ENCODE data around the gene NPM3.

NPM3 gene

GRCh38 chr10:101768791-101769170 lies 14.5 kb downstream of the NPM3 start:
- DNase-seq (ENCODE audit: low read depth in 1 of 2, low spot score in 1 of 2), result no peak
- in situ Hi-C loops (cut with HindIII; ENCODE audit: low pct_unique_long_range_greater_than_20kb, low sequenced_read_pairs), result no loop called here
- no peak for TF ChIP-seq JUND (IDR thresholded peaks at IDR 0.05; ENCODE audit: low read depth)

DNA sequence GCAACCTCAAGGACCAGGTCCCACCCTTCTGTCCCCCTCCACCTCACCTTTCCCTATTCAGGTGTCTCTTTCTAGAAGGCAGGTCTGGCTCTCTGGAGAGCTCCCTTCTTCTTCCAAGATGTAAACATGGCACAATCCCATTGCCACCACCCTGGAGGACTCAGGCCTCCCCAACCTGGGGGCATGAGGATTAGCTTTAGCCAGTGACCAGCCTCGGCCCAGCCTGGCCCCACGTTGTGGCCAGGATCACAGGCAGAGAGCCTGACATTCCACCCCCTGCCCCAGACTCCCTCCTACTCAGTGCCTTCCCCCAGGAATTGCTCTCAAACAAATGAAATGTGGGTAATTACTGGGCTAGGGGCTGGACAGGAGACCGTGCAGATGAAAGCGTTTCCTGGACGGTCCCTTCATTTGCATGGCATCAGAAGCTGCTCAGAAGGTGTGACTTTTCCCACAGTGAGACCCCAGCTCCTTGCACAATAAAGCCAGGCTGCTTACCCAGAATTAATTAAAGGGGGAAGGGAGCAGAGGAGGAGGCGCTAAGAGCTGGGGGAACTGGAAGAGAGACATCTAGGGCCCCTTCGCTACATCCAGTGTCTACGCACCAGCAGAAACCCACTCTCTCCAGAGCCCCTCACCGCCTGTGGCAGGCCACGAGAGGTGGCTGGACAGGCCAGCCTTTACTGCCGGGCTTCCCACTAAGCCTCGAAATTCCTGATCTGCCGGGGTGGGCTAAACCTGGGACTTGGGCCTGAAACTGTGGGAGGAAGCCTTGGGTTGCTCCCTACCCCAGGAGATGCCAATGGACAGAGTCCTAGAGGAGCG lies 15.1 kb downstream of the NPM3 start:
- TF ChIP-seq JUND (IDR thresholded peaks at IDR 0.05; ENCODE audit: low read depth), result no peak
- DNase-seq (ENCODE audit: low read depth in 1 of 2, low spot score in 1 of 2), result no peak
- in situ Hi-C loops (cut with HindIII; ENCODE audit: low pct_unique_long_range_greater_than_20kb, low sequenced_read_pairs), result no loop called here

DNA sequence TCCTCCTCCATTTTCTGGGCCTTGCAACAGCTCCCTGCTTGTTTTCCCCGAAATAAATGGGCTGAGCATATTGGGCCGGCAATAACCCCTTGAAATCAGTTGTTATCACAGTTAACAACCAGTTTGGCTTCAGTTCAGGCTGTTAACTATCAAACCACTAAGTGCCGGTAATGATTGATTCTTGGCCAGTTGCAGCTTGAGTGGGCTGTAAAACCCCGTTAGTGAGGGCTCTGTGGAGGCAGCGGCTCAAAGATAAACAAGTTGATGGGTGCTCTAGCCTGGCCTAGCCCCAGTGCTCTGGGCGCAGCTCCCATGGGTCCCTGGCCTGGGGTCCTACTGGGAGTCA lies 15.7 kb downstream of the NPM3 start:
- no peak for DNase-seq (ENCODE audit: low read depth in 1 of 2, low spot score in 1 of 2)
- in situ Hi-C loops (cut with HindIII; ENCODE audit: low pct_unique_long_range_greater_than_20kb, low sequenced_read_pairs), result no loop called here
- TF ChIP-seq JUND (IDR thresholded peaks at IDR 0.05; ENCODE audit: low read depth), result no peak

- in situ Hi-C loops (cut with HindIII; ENCODE audit: low pct_unique_long_range_greater_than_20kb, low sequenced_read_pairs), result no loop called here
- TF ChIP-seq JUND (IDR thresholded peaks at IDR 0.05; ENCODE audit: low read depth), result no peak
- no peak for DNase-seq (ENCODE audit: low read depth in 1 of 2, low spot score in 1 of 2)
These were observed 16.3 kb downstream of the NPM3 start for GRCh38 chr10:101766753-101767599.

- in situ Hi-C loops (cut with HindIII; ENCODE audit: low pct_unique_long_range_greater_than_20kb, low sequenced_read_pairs), result no loop called here
- DNase-seq (ENCODE audit: low read depth in 1 of 2, low spot score in 1 of 2), result no peak
- TF ChIP-seq JUND (IDR thresholded peaks at IDR 0.05; ENCODE audit: low read depth), result no peak
These were observed 16.9 kb downstream of the NPM3 start for GRCh38 chr10:101766306-101766705.

GRCh38 chr10:101763141-101763846 lies 20.0 kb downstream of the NPM3 start:
- in situ Hi-C loops (cut with HindIII; ENCODE audit: low pct_unique_long_range_greater_than_20kb, low sequenced_read_pairs), result no loop called here
- no peak for TF ChIP-seq JUND (IDR thresholded peaks at IDR 0.05; ENCODE audit: low read depth)
- no peak for DNase-seq (ENCODE audit: low read depth in 1 of 2, low spot score in 1 of 2)

- DNase-seq (ENCODE audit: low read depth in 1 of 2, low spot score in 1 of 2), result no peak
- no peak for TF ChIP-seq JUND (IDR thresholded peaks at IDR 0.05; ENCODE audit: low read depth)
- in situ Hi-C loops (cut with HindIII; ENCODE audit: low pct_unique_long_range_greater_than_20kb, low sequenced_read_pairs), result no loop called here
These were observed 20.5 kb downstream of the NPM3 start for GRCh38 chr10:101762736-101763135.

DNA sequence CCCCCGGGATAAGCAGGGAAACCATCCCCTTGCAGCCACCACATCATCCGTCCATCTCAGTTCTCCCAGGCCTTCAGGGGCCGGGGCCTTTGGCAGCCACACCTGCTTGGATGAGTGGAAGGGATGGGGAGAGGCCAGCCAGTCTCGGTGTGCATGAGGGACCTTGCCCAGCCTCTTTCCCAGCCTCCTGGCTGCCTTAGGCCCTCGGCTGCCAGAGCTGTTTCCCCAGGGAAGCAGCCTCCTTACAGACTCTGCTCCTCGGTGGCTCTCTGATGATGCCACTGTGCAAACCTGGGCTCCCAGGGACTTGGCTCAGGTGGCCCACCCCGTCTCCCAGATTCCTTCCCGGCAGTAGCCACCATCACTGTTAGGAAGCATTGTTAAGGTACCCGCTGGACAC lies 22.0 kb downstream of the NPM3 start:
- no peak for DNase-seq (ENCODE audit: low read depth in 1 of 2, low spot score in 1 of 2)
- in situ Hi-C loops (cut with HindIII; ENCODE audit: low pct_unique_long_range_greater_than_20kb, low sequenced_read_pairs), result no loop called here
- TF ChIP-seq JUND (IDR thresholded peaks at IDR 0.05; ENCODE audit: low read depth), result no peak

GRCh38 chr10:101760510-101760909 lies 22.7 kb downstream of the NPM3 start:
- TF ChIP-seq JUND (IDR thresholded peaks at IDR 0.05; ENCODE audit: low read depth), result no peak
- in situ Hi-C loops (cut with HindIII; ENCODE audit: low pct_unique_long_range_greater_than_20kb, low sequenced_read_pairs), result no loop called here
- peak in 1 of 2 experiments; percentile 27 for DNase-seq (ENCODE audit: low read depth in 1 of 2, low spot score in 1 of 2)

GRCh38 chr10:101759309-101760247 lies 23.7 kb downstream of the NPM3 start:
- in situ Hi-C loops (cut with HindIII; ENCODE audit: low pct_unique_long_range_greater_than_20kb, low sequenced_read_pairs), result no loop called here
- TF ChIP-seq JUND (IDR thresholded peaks at IDR 0.05; ENCODE audit: low read depth), result no peak
- no peak for DNase-seq (ENCODE audit: low read depth in 1 of 2, low spot score in 1 of 2)

DNA sequence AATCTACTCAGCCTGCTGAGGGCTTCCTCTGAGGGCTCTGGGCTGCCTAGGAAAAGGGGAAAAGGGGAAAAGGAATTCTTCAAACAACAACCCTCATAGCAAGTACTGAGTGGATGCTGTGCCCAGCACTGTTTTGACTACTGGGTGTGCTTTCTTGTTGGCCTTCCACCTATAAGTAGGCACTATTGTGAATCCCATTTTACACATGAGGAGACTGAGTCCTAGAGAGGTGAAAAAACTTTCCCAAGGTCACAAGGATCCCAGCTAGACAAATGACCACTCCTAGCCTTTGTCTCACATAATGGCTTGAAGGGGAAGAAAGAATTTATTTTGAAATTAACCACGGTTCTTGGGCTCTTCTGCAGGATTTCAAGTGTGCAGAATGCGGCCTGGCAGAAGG lies 24.4 kb downstream of the NPM3 start:
- in situ Hi-C loops (cut with HindIII; ENCODE audit: low pct_unique_long_range_greater_than_20kb, low sequenced_read_pairs), result no loop called here
- TF ChIP-seq JUND (IDR thresholded peaks at IDR 0.05; ENCODE audit: low read depth), result no peak
- no peak for DNase-seq (ENCODE audit: low read depth in 1 of 2, low spot score in 1 of 2)

- DNase-seq (ENCODE audit: low read depth in 1 of 2, low spot score in 1 of 2), result no peak
- no peak for TF ChIP-seq JUND (IDR thresholded peaks at IDR 0.05; ENCODE audit: low read depth)
- in situ Hi-C loops (cut with HindIII; ENCODE audit: low pct_unique_long_range_greater_than_20kb, low sequenced_read_pairs), result no loop called here
These were observed 31.0 kb downstream of the NPM3 start for GRCh38 chr10:101752241-101752640.
